Cardiac muscle cell (in vitro differentiated cells and primary cell): ENCODE results near the gene SNRK. TPM values are rescaled to one million over a fixed set of nuclear protein-coding genes. Genes with fewer than 3 reads are reported as not detected.

Source experiments
- DNase-seq, 2 donors: peaks; one replicate each; pipeline versions ENCODE4 v3.0.0 to v3.0.0-alpha.2; 2010 to 2017; ENCODE audit warnings: low read depth in 1 of 2, low spot score in 1 of 2
- H3K27ac ChIP-seq: fragments of 200-600 bp; sonication (generic); 2 replicates; pipeline ENCODE4 v1.5.1; 2016
- H3K27me3 ChIP-seq: fragments of 200-600 bp; sonication (generic); 2 replicates; pipeline ENCODE4 v1.6.0; 2016; ENCODE audit warnings: control low read depth
- H3K36me3 ChIP-seq: fragments of 200-600 bp; sonication (generic); 2 replicates; pipeline ENCODE4 v1.5.1; 2016; ENCODE audit warnings: control low read depth
- H3K4me1 ChIP-seq: fragments of 200-600 bp; sonication (generic); 2 replicates; pipeline ENCODE4 v1.8.1; 2017; ENCODE audit warnings: low read depth, mild to moderate bottlenecking, mixed run types
- H3K4me3 ChIP-seq: fragments of 200-600 bp; sonication (generic); 2 replicates; pipeline ENCODE4 v1.5.1; 2016; ENCODE audit warnings: mild to moderate bottlenecking
- H3K9me3 ChIP-seq: fragments of 200-600 bp; sonication (generic); 2 replicates; pipeline ENCODE4 v1.5.1; 2017; ENCODE audit warnings: low read depth, mild to moderate bottlenecking, control low read depth
- polyA plus RNA-seq: library from polyadenylated mRNA; unstranded; fragments of >200 nt; fragmentation: Nextera tagmentation; extraction: Ambion mirVana; gene quantifications from 2 replicates; pipeline ENCODE4 v1.2.1, GENCODE V29; 2016
- total RNA-seq: library from RNA; depleted of rRNA; stranded (reverse); fragments of >200 nt; gene quantifications from 2 replicates; pipeline ENCODE4 v1.2.3, GENCODE V29; 2016
- TF ChIP-seq, protein P1 (sequence below): IDR thresholded peaks from 2 replicates; pipeline ENCODE4 v1.5.1; 2012; ENCODE audit warnings: low read depth, mild to moderate bottlenecking, low read length

The SNRK gene
- total and polyA plus RNA-seq, 2 experiments from 2014 or later = 4.6 to 15.6 TPM

DNA sequence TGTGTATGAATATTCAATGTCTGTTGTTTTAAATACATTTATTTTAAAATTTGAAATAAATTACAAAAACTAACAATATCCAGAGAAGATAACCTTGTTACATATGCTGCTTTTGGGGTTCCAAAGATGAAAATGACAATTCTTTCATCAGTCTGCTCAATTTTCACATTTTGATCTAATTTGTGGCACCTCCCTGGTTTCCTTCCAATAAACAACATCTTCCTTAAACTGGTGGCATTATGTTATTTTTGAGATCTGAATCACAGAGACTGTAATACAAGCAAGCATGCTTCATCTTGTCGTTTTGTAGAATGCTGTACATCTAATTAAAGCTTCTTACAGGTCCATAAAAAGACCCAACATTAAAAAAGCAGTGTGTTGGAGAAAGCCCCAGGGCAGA, 2.2 kb upstream of the SNRK start:
- TF ChIP-seq, protein P1, sequence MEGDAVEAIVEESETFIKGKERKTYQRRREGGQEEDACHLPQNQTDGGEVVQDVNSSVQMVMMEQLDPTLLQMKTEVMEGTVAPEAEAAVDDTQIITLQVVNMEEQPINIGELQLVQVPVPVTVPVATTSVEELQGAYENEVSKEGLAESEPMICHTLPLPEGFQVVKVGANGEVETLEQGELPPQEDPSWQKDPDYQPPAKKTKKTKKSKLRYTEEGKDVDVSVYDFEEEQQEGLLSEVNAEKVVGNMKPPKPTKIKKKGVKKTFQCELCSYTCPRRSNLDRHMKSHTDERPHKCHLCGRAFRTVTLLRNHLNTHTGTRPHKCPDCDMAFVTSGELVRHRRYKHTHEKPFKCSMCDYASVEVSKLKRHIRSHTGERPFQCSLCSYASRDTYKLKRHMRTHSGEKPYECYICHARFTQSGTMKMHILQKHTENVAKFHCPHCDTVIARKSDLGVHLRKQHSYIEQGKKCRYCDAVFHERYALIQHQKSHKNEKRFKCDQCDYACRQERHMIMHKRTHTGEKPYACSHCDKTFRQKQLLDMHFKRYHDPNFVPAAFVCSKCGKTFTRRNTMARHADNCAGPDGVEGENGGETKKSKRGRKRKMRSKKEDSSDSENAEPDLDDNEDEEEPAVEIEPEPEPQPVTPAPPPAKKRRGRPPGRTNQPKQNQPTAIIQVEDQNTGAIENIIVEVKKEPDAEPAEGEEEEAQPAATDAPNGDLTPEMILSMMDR = no peak
- Histone ChIP-seq H3K4me3 (no peak overlapping the region), H3K27ac (no peak overlapping the region), H3K36me3 (no peaks in the 10 kb centered on the region), H3K9me3 (no peaks in the 10 kb centered on the region), H3K27me3 (peaks cover 45% of the 10 kb centered on the region), H3K4me1 (peaks cover 4% of the 10 kb centered on the region)
- DNase-seq = no peak

DNA sequence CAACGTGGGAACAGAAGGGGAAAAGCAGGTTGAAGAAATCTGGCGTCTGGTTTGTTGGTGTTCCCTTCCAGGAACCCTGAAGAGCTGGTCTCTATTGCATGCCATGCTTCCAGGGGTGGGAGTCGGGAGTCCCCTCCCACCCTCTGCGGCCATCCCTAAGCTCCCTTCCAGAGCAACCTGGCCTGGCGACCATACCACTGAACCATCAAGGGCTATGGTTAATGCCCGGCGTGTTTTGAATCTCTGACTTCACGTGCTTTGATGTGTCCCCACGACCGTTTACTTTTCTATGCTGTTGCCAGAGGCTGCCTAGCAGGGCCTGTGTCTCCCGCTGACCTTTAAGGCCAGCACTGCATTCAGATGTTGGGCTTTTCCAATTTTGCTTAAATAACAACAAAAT, 696 bp upstream of the SNRK start:
- Histone ChIP-seq H3K9me3 (no peaks in the 10 kb centered on the region), H3K27me3 (peaks cover 36% of the 10 kb centered on the region), H3K27ac (no peak overlapping the region), H3K4me3 (peak overlapping the region; percentile 72), H3K36me3 (no peaks in the 10 kb centered on the region), H3K4me1 (peaks cover 4% of the 10 kb centered on the region)
- no peak for DNase-seq
- TF ChIP-seq, protein P1 = no peak

DNA sequence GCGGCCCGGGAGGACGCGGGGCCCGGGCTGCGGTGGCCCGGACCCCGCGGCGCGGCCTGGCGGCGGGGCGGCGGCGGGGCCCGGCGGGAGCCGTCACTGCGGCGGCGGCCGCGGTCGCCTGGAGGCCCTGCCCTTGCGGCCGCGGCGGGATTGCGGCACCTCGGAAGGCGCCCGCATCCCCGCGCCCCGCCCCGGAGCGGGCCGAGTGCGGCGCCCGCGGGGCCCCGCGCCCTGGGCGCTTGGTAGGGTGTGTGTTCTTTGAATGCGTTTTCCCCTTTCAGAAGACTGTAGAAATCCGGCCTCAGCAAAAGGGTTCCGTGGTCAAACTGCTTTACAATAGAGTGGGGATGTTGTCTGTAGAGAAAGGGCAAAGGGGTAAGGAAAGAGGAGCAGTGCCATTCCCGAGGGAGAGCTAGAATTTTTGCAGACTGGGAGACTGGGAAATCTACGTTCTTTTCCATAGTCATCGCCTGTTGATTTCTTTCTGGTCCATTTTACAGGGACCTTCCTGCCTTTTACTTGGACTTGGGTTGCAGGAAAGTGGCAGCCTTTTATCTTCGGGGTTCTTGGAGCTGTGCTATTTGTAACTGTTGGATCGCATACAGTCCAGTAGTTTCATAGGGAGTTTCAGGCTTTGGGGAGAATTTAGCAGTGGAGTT, 630 bp downstream of the SNRK start:
- peaks cover 4% of the 10 kb centered on the region for H3K4me1 ChIP-seq
- TF ChIP-seq, protein P1 = no peak
- peak overlapping the region; percentile 72 for H3K4me3 ChIP-seq
- H3K27ac ChIP-seq = no peak overlapping the region
- no peaks in the 10 kb centered on the region for H3K9me3 ChIP-seq
- DNase-seq = peak; percentile 19 to 57
- peaks cover 29% of the 10 kb centered on the region for H3K27me3 ChIP-seq
- no peaks in the 10 kb centered on the region for H3K36me3 ChIP-seq

DNA sequence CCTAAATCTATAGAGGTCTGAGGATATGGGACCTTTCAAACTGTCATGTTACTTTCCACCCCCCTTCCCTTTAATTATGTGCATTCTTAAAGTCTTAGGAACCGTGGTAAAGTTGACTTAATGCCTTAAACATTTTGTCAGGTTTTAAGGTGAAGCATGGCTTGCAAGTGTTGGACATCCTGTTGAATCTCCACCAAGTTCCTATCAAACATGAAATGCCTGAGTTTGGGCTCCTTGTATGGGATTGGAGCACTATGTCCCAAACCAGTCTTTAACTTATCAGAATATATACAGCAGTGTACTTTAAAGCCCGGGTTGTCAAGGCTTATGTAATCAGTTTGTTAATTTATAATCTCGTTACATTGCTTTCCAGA, 1.1 kb downstream of the SNRK start:
- Histone ChIP-seq H3K4me3 (peak overlapping the region; percentile 69), H3K27me3 (peaks cover 24% of the 10 kb centered on the region), H3K4me1 (peaks cover 4% of the 10 kb centered on the region), H3K9me3 (no peaks in the 10 kb centered on the region), H3K36me3 (no peaks in the 10 kb centered on the region), H3K27ac (no peak overlapping the region)
- TF ChIP-seq, protein P1 = no peak
- DNase-seq = peak in 1 of 2 donors; percentile 9

DNA sequence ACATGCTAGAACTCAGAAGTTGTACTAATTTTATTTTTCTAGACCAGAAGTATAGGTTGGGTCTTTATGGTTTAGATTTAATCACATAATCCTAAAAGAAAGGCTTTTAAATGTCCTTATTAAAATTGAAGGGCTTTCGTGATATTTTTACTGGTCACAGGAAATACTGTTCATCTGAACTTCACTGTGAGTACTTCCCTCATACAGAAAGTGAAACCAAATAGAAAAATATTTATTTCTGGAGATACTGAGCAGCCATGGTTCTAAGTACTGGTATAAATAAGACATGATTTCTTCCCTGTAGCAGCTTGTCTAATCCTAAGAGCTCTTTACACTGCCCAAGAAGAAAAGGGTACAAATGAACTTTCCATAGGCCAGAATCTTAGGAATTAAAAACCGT, 2.0 kb downstream of the SNRK start:
- Histone ChIP-seq H3K27ac (no peak overlapping the region), H3K27me3 (peaks cover 19% of the 10 kb centered on the region), H3K9me3 (no peaks in the 10 kb centered on the region), H3K4me1 (peaks cover 4% of the 10 kb centered on the region), H3K4me3 (no peak overlapping the region), H3K36me3 (no peaks in the 10 kb centered on the region)
- TF ChIP-seq, protein P1 = no peak
- peak in 1 of 2 donors; percentile 43 for DNase-seq
